Skin of body (tissue), 2 donors: Measurements from ENCODE around the gene MCF2L. TPM values are rescaled to one million over a fixed set of nuclear protein-coding genes. Genes with fewer than 3 reads are reported as not detected.
"Not testable (repeated sequence)": the region's sequence is repeated elsewhere in the genome, so short reads cannot be mapped to it uniquely, and the experiment has no call there.

ENCODE experiments used
- DNase-seq: peaks from one replicate; lab custom pipeline; 2025; lab: John Stamatoyannopoulos, UW
- total RNA-seq: library from RNA; depleted of rRNA; stranded (reverse); fragments of >200 nt; gene quantifications from one replicate; pipeline ENCODE4 v1.2.3, GENCODE V29; 2014

MCF2L gene, protein sequence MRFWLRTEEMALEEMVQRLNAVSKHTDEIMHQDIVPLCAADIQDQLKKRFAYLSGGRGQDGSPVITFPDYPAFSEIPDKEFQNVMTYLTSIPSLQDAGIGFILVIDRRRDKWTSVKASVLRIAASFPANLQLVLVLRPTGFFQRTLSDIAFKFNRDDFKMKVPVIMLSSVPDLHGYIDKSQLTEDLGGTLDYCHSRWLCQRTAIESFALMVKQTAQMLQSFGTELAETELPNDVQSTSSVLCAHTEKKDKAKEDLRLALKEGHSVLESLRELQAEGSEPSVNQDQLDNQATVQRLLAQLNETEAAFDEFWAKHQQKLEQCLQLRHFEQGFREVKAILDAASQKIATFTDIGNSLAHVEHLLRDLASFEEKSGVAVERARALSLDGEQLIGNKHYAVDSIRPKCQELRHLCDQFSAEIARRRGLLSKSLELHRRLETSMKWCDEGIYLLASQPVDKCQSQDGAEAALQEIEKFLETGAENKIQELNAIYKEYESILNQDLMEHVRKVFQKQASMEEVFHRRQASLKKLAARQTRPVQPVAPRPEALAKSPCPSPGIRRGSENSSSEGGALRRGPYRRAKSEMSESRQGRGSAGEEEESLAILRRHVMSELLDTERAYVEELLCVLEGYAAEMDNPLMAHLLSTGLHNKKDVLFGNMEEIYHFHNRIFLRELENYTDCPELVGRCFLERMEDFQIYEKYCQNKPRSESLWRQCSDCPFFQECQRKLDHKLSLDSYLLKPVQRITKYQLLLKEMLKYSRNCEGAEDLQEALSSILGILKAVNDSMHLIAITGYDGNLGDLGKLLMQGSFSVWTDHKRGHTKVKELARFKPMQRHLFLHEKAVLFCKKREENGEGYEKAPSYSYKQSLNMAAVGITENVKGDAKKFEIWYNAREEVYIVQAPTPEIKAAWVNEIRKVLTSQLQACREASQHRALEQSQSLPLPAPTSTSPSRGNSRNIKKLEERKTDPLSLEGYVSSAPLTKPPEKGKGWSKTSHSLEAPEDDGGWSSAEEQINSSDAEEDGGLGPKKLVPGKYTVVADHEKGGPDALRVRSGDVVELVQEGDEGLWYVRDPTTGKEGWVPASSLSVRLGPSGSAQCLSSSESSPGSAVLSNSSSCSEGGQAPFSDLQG
- 23.9 TPM for total RNA-seq

DNA sequence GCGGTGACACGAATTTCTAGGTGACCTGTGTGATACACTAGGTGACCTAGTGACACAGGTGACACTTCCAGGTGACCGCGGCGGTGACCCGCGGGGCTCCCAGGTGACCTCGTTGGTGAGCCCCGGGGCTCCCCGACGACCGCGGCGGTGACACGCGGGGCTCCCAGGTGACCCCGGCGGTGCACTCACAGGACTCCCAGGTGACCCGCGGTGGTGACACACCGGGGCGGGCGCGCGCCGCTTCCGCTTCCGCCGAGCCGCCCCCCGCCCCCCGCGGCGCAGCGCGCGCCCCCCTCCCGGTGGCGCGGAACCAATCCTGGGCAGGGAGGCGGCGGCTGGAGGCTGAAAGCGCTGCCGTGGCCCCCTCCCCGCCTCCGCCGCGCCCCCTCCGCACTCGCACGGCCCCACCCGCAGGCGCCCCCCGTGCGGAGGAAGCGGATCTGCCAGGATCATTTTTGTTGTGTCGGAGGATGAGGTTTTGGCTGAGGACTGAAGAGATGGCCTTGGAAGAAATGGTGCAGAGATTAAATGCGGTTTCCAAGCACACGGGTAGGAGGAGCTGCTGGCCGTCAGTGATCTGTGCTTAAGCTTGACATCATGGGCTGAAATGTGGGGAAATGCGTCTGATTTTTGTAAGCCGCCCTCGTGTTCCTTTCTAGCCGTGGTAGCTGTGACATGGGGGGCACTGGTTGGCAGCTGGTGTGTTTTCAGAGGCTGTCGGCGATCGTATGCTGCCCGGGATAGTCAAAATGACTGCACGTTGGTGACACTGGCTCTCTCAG lies at the start of gene MCF2L:
MCF2L (plus strand) TSS at position 305 of the 782 bp plus-strand sequence; CDS start at position 471, 166 bp downstream.
- peak; percentile 60 for DNase-seq

DNA sequence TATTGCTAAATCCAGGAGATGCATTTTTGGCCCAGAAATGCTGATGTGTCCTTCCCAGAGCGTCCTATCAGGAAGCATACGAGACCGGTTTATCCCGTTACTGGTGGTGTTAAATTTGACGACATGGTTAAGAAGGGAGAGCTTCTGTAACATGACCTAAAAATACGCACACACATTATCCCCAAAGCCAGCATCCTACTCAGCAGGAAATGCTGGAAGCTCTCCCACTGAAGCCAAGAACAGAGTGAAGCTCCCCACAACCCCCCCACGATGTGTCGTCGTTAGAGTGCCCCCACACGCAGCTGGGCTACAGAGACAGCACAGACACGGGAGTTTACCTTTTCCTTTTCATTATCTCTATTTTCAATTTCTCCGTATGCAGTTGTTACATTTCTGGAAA lies 45.1 kb upstream of the MCF2L start:
- DNase-seq = no peak

DNA sequence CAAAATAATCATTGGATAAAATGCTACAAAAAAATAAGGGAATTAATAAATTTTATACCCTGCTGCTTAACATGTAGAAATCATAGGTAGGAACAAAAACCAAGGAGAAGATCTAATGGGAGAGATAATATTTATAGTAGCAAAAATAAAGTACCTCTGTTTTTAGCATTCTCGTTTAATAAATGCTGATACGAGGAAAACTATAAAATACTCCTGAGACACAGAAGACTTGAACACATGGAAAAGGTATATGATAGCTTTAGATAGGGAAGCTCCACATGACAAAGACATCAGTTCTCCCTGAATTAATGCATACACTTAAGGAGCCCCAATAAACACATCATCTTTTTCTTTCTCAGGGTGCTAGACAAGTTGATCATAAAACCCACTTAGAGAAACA lies 44.6 kb upstream of the MCF2L start:
- no peak for DNase-seq

DNA sequence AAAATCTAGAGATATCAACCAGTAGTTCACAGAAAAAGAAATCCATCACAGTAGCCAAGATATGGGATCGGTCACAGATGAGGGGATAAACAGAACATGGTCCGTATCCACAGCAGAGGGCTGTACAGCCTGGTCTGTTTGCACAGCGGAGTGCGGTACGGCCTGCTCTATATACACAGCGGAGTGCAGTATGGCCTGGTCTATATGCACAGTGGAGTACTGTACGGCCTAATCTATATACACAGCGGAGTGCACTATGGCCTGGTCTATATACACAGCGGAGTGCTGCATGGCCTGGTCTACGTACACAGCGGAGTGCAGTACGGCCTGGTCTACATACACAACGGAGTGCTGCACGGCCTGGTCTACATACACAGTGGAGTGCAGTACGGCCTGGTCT lies 43.0 kb upstream of the MCF2L start:
- DNase-seq = no peak

DNA sequence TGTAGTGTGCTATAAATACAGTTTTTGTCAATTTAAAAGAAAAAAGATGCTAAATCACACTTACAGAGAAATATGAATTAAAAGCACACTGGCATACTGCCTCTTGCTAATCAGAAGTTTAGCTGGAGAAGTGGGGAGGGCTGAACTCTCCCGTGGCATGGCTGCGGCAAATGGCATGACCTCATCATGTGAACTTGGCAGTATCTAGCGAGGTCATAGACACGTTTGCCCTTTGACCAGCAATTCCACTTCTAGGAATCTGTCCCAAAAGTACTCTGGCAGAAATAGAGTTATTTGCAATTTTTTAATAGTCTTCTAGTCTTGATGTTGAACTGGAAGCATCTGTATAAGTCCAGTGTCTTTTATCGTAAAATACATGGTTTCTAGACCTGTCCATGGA lies 42.0 kb upstream of the MCF2L start:
- DNase-seq = no peak

DNA sequence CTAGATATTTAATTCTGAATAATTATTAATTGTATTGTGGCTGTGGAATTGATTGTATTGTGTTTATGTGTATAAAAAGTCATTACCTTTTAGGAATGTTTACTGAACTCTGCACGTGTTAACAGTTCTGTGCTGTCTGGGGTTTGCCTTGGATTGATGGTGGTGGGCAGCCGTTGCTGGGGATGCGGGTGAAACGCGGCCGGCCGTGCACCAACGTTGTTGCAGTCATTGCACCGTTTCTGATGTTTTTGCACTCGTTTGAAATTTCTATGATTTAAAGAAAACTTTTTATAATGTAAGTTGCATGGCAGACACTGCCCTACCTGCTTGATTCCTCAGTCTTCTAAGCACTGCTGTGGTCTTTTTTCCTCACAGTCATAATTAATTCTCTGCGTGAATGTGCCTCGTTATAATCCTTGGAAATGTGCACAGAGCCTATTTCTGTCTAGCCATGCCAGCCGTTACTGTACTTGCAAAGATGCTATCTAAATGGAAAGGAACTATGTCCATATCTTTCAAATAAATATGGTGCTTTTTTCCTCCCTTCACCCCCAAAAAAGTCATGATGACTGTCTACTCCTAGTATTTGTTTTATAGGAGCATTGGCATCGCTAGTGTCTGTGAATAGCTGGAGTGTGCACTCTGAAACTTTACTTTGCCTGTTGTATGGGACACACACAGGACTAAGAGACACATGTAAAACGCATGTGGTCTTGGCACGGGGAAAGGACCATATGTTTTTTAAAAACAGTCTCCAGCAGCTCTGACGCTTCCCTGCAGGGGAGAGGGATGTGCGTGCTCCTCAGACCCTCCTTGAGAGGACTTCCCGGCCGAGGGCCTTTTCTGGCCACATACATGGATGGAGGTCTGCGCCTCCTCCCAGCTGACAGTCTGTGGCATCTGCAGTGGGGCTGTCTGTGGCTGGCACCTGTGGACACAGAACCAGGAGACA lies 40.7 kb upstream of the MCF2L start:
- DNase-seq = peak; percentile 66

DNA sequence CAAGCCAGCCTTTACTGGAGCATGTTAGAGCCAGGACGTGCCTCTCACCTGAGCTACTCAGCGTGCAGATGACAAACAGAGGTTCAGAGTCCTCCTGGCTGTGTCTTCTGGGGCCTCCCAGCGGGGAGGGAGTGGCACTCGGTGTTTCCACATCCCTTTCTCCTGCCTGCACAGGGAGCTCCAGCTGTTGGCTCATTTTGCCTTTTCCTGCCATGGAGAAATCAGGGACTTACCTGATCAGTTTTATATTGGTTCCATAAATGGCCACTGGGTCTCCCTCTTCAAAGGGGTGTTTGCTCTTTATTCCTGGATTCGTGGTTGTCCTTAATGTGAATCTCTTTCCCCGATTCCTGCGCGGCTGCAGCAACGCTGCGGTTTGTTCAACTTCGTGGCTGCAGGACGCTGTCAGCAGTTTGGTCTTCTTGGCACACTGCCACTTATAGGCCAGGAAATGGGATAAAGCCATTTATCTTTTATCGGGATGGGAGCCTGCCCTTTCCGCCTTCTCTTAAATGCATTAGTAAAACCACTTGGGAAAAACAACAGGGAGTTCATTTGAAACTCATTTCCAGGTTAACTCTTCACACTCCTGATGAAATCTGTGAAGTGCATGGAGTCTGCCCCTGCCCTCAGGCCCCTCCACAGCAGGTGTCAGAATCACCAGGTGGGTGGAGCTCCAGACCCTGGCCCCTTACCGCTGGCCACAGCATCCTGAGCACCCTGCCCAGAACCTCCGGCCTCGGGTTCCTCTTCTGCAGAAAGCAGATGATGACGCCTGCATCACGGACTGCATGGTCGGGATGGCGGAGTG lies 39.8 kb upstream of the MCF2L start:
- DNase-seq = peak; percentile 13

DNA sequence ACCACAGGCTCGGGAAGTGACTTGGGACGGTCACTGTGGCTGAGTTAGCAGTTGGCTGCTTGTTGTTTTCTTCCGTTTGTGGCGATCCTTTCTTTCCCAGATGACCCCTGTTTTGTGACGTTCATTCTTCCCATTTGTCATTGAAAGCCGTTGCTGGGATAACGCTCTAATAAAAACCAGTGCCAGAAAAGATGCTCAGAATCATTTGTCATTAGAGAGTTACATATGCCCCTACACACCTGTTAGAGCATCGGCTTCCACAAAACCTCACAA lies 39.3 kb upstream of the MCF2L start:
- DNase-seq = no peak

DNA sequence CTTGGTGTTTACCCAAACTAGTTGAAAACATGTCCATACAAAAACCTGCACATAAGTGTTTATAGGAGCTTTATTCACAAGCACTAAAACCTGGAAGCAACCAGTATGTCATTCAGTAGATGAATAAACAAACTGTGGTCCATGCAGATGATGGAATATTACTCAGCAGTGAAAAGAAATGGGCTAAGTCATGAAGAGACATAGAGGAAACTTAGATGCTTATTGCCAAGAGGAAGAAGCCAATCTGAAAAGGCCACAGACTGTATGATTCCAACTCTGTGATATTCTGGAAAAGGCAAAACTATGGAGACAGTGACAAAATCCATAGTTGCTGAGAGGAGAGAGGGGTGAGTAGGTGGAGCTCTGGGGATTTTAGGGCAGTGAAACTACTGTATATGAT lies 38.8 kb upstream of the MCF2L start:
- no peak for DNase-seq

DNA sequence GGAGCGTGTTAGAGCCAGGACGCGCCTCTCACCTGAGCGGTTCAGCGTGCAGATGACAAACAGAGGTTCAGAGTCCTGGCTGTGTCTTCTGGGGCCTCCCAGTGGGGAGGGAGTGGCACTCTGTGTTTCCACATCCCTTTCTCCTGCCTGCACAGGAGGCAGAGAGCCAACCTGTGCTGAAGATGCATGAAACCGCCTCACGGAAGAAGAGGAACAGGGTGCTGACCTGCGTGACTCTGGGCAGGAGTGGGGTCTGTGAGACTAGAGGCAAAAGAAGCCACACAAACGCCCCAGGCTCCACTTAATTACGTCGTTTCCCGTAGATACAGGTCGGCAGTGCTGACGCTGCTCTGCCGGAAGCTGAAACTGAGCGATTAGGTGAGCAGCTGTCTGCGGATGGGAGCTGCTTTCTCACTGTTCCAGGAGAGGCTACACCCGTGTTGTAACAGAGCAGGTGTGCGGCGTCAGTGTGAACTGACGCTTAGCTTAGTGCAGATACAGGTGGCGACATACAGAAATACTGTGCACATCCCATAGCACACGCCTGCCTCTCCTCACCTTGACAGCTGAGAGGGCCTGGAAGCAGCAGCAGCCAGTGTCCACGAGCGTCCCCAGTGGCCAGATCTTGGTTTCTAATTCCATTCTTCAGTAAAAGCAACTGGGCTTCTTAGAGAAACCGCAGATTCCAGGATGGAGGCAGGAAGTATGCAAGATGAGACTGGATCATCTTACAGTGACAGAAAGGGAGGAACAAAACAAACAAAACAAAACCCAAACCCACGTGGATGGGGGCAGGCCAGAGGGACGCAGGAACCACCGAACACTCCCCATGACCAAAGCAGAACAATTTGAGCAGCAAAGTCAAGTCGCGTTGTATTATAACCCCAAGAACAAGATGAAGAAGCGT lies 37.7 kb upstream of the MCF2L start:
- DNase-seq = peak; percentile 61

DNA sequence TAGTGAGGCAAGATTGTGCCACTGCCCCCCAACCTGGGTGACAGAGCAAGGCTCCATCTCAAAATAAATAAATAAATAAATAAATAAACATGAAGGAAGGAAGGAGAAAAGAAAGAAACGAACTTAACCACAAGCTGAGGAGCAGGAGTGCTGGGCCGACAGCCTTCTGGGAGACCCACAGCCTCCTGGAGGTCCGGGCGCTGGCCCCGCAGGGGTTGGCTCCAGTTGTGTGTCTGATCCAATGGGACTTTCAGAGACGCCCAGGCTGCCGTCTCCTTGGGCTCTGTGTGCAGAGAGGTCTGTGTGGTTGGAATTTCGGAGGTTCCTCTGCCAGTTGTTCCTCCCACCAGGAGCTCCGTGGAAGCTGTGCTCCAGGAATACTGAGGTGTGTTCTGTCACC lies 36.0 kb upstream of the MCF2L start:
- DNase-seq = no peak

DNA sequence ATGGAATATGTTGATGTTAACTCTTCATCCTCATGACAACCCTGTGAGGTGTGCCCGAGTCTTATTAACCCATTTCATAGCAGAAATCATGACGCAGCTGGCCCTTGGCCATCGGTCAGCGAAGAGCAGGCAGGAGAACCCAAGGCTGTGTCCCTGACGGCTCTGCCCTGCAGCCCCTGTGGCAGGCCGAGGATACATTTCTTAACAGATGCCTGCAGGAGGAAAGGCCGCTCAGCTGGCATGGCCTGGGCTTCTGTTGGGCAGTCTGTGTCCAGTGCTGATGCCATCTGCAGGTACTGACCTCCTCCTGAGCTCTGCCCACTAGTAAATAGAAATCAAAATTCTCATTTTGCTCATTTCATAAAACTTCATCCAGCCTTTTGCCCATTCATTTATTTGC lies 35.4 kb upstream of the MCF2L start:
- no peak for DNase-seq

DNA sequence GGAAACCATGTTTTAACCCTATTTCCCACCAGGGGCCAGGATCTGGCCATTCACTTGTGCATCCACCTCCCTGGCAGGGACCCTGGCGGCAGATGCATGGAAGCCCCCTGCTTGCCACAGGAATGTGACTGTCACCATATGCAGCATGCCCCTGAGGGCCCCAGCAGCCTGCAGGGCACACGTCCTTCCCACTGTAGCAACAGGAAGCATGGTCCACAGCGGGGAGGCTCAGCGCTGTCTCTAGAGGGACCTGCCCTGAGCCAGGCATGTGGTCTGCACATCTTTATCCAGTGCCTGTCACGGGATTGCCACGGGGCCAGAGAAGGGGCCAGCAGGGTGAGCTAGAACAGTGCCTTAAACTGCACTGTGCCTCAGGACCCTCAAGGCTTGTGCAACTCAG lies 34.9 kb upstream of the MCF2L start:
- DNase-seq = no peak

DNA sequence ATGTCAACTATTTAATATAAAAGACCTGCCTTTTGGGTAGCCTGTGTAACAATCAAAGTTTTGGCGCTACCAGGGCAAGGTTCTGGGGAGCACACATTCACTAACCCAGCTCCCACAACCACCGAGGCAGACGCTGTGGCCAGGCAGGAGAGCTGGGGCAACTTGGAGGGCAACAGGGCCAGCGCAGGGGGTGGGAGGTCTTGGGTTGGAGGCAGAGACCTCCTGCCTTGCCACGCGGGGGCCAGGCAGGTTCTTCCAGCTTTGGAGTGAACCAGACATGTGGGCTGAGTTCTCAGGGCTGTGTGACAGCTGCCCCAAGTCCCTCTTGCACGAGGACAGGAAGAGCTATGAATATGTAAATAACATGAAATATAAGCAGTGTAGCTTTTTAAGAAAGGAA lies 30.3 kb upstream of the MCF2L start:
- no peak for DNase-seq

DNA sequence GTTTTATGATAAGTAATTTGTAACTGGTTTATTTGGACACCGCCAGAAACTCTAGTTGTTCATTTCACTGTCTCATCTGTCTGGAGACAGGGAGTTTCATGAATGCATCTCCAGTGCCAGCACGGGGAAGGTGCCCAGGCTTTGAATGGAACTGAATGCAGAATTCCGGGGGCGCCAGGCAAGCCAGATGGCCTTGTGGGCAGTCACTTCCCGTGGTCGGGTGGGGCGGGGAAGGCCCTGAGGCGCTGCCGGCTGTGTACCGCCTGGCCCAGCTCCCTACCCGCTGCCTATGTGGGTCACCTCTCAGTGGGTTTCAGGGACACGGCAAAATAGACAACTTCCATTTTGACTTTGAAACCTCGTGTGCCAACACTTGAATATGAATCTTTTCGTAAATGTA lies 28.8 kb upstream of the MCF2L start:
- DNase-seq = no peak

DNA sequence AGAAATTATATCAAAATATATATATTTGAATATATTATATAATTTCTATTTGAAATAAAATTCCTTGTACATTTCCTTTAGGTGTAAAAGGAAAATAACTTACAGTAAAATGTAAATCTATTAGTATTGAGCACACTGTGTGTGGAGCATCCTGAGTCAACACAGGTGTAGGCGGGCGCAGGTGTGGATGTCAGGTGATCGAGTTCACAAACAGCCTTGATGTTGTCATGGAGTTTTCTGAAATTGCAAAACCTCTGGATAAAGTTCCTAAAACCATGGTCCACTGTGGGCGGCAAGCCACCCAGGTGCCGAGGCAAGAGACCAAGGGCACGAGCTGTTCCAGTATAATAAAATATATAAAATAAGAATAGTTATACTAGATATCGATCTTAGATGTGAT lies 27.7 kb upstream of the MCF2L start:
- no peak for DNase-seq

DNA sequence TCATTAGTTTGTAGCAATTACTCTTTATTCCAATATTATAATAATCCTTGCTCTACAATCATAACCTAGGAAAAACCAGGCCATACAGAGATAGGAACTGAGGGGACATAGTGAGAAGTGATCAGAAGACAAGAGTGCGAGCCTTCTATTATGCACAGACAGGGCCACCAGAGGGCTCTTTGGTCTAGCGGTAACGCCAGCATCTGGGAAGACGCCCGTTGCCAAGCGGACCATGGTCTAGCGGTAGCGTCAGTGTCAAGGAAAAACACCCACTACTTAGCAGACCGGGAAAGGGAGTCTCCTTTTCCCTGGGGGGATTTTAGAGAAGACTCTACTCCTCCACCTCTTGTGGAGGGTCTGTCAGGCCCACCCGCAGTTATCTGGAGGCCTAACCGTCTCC lies 27.2 kb upstream of the MCF2L start:
- DNase-seq = not testable (repeated sequence)

DNA sequence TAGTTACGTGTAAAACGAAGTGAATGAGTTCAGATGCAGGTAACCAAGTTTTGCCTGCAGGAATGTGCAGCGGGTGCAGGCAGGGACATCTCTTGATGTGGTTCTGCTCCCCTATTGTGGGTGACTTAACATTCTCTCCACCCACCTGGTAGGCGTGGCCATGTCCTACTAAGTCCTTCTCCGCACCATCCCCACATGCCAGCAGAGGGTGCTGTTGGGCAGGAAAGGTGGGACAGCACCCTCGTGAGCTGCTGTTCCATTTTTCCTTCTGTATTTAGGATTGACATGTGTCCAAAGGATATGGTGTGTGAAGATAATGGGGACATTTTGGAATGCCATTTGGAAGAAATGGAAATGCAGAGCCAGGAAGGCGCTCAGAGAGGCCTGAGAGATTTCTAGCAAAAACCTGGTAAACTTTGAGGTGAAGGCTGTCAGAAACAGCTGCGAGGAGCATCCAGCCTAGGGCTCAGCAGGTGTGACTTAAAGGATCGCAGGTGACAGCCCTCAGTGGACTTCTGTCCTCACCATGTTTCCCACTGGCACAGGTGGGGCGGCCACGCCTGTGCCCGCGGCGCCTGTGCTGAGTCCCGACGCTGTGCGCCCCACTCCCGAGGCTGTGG lies 26.2 kb upstream of the MCF2L start:
- DNase-seq = peak; percentile 93
